Stimulated activated CD4-positive, alpha-beta T cell treated with anti-CD3 and anti-CD28 coated beads, Interleukin-4, amount 100 ng/mL, for 1 hour (primary cell): Measurements from ENCODE around the gene AMOTL2.

ENCODE experiments used
- DNase-seq: peaks from one replicate; pipeline ENCODE4 v3.0.0-alpha.2; 2020

Gene AMOTL2

GRCh38 chr3:134374105-134374790 is at the start of gene AMOTL2:
Gene AMOTL2, minus strand, starts transcription at chr3:134374447. Its CDS starts 3,014 bp downstream, at chr3:134371433.
- peak; percentile 20 for DNase-seq

GRCh38 chr3:134423153-134423552 is 48.9 kb upstream of the AMOTL2 start:
- no peak for DNase-seq

- no peak for DNase-seq
These were observed 45.7 kb upstream of the AMOTL2 start for GRCh38 chr3:134419960-134420321.

- DNase-seq: no peak
These were observed 45.1 kb upstream of the AMOTL2 start for GRCh38 chr3:134419214-134419959.

GRCh38 chr3:134409041-134409440 is 34.8 kb upstream of the AMOTL2 start:
- DNase-seq: no peak

- no peak for DNase-seq
These were observed 33.0 kb upstream of the AMOTL2 start for GRCh38 chr3:134407239-134407625.

GRCh38 chr3:134406331-134407238 is 32.3 kb upstream of the AMOTL2 start:
- no peak for DNase-seq

- DNase-seq: no peak
These were observed 30.2 kb upstream of the AMOTL2 start for GRCh38 chr3:134404366-134404885.

GRCh38 chr3:134397755-134398154 is 23.5 kb upstream of the AMOTL2 start:
- DNase-seq: no peak

GRCh38 chr3:134395103-134395502 is 20.9 kb upstream of the AMOTL2 start:
- no peak for DNase-seq

- DNase-seq: no peak
These were observed 20.1 kb upstream of the AMOTL2 start for GRCh38 chr3:134394380-134394779.

GRCh38 chr3:134393074-134393473 is 18.8 kb upstream of the AMOTL2 start:
- no peak for DNase-seq

GRCh38 chr3:134392336-134392983 is 18.2 kb upstream of the AMOTL2 start:
- no peak for DNase-seq

- no peak for DNase-seq
These were observed 15.6 kb upstream of the AMOTL2 start for GRCh38 chr3:134389865-134390264.

- no peak for DNase-seq
These were observed 14.7 kb upstream of the AMOTL2 start for GRCh38 chr3:134388788-134389485.

- DNase-seq: no peak
These were observed 14.0 kb upstream of the AMOTL2 start for GRCh38 chr3:134388292-134388691.

GRCh38 chr3:134387293-134387692 is 13.0 kb upstream of the AMOTL2 start:
- no peak for DNase-seq

GRCh38 chr3:134384963-134385362 is 10.7 kb upstream of the AMOTL2 start:
- DNase-seq: no peak

- no peak for DNase-seq
These were observed 7.7 kb upstream of the AMOTL2 start for GRCh38 chr3:134381831-134382442.

GRCh38 chr3:134381076-134381475 is 6.8 kb upstream of the AMOTL2 start:
- no peak for DNase-seq

GRCh38 chr3:134380249-134380648 is 6.0 kb upstream of the AMOTL2 start:
- no peak for DNase-seq

GRCh38 chr3:134378818-134379217 is 4.6 kb upstream of the AMOTL2 start:
- DNase-seq: no peak
